Upper lobe of left lung (tissue), 6 donors: ENCODE measurements around the gene EPHB3. TPM values are rescaled to one million over a fixed set of nuclear protein-coding genes. Genes with fewer than 3 reads are reported as not detected.
A peak's percentile ranks its signal among the peaks of the same experiment; 100 is the strongest.
"Not testable (repeated sequence)": the region's sequence is repeated elsewhere in the genome, so short reads cannot be mapped to it uniquely, and the experiment has no call there.

Experiments
- ATAC-seq, 2 donors: fragments of 200-7000 bp; cut with Tn5 transposase; one replicate each; pipeline ENCODE4 v1.9.1; 2022; ENCODE audit warnings: mild to moderate bottlenecking in 2 of 2, moderate library complexity in 2 of 2; ENCODE audit not compliant: low FRiP score in 2 of 2
- DNase-seq, 2 donors: peaks; one replicate each; pipeline ENCODE4 v3.0.0-alpha.2; 2019 to 2020
- H3K27ac ChIP-seq, 4 donors: fragments of 200-600 bp; sonication (generic); one replicate each; pipeline ENCODE4 v1.5.1; 2016 to 2019
- H3K27me3 ChIP-seq, 4 donors: fragments of 200-600 bp; sonication (generic); one replicate each; pipeline ENCODE4 v1.5.1; 2017 to 2019
- H3K36me3 ChIP-seq, 4 donors: fragments of 200-600 bp; sonication (generic); one replicate each; pipeline ENCODE4 v1.5.1; 2016 to 2019
- H3K4me1 ChIP-seq, 4 donors: fragments of 200-600 bp; sonication (generic); one replicate each; pipeline ENCODE4 v1.5.1; 2018 to 2019
- H3K4me3 ChIP-seq, 4 donors: fragments of 200-600 bp; sonication (generic); one replicate each; pipeline ENCODE4 v1.5.1; 2017 to 2019; ENCODE audit warnings: mild to moderate bottlenecking in 2 of 4, moderate library complexity in 1 of 4
- H3K9me3 ChIP-seq, 4 donors: fragments of 200-600 bp; sonication (generic); one replicate each; pipeline ENCODE4 v1.5.1; 2018 to 2019
- EP300 ChIP-seq, 4 donors: sonication (generic); formaldehyde crosslinking; IDR thresholded peaks; one replicate each; pipeline ENCODE4 v1.5.1; 2017; ENCODE audit warnings: antibody characterized with exemption in 4 of 4, control low read depth in 2 of 4
- POLR2A ChIP-seq, 4 donors: fragments of 450-650 bp; IDR thresholded peaks; one replicate each; pipeline ENCODE4 v1.5.1; 2016 to 2017; ENCODE audit warnings: antibody characterized with exemption in 4 of 4, mild to moderate bottlenecking in 2 of 4
- POLR2AphosphoS5 ChIP-seq, 2 donors: sonication (generic); formaldehyde crosslinking; IDR thresholded peaks; one replicate each; pipeline ENCODE4 v1.5.1; 2017; ENCODE audit warnings: antibody characterized with exemption in 2 of 2
- WGBS, 2 donors: methylation state at CpG; one replicate each; pipeline ENCODE4 v1.1.5; 2017 to 2018; 5-methylcytosine and 5-hydroxymethylcytosine counted together
- total RNA-seq, 6 donors: library from RNA; depleted of rRNA in 4 of 6; stranded (reverse); fragments of >200 nt in 4 of 6; gene quantifications; one replicate each; pipeline versions ENCODE4 v1.1.0 to v1.2.1, GENCODE V29; 2016 to 2021
- TF ChIP-seq, protein P1 (sequence below), 6 experiments: fragments of 450-650 bp in 4 of 6; fragments of 200-600 bp in 2 of 6; sonication (generic) in 2 of 6; IDR thresholded peaks; one replicate each; pipeline ENCODE4 v1.5.1; 2016 to 2019; ENCODE audit warnings: antibody characterized with exemption in 6 of 6
- donor health status: DM: no; HTN: no; CAD: no; lungs with moderate emphysema.
- donor health status: DM: no; HTN: yes; CAD: no; lungs with severe emphysema.

EPHB3 gene
- total RNA-seq, 6 donors from 2014 or later: 3.1 to 10.0 (median 7.2) TPM

DNA sequence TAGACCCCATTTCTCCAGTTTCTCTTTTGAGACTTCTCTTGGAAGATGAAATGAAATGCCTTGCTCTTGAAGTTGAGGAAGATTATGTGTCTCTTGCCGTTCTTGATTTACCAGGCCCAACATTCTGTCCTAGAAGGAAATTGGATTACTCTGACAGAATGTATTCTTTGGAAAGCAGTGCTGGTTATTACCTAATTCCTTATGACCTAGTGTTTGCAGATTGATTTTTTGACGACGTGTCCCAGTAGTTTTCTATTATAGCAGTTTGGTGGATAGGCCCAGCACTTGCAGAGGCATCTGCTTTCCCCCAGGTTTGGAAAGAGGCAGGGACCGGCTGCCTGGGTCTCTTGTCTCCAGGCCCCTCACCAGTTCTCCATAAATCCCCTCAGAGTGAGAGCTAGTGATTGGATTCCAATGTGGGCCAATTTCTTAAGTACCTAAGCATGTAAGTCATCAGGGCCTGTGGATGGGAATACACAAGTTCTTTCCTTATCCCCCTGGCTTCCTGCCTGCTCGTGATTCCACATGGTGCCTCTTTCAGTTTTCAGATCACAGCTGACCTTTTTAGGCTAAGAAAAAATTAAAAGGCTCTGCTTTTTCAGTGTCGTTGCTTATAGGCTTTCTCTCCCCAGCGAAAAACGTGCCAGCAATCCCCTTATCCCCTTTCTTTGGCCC lies 50.2 kb downstream of the EPHB3 start:
- DNase-seq (no peak), ATAC-seq (no peak)
- no peak for TF ChIP-seq POLR2AphosphoS5 (IDR thresholded peaks at IDR 0.05)
- no peak for TF ChIP-seq POLR2A (IDR thresholded peaks at IDR 0.05)
- TF ChIP-seq, protein P1, sequence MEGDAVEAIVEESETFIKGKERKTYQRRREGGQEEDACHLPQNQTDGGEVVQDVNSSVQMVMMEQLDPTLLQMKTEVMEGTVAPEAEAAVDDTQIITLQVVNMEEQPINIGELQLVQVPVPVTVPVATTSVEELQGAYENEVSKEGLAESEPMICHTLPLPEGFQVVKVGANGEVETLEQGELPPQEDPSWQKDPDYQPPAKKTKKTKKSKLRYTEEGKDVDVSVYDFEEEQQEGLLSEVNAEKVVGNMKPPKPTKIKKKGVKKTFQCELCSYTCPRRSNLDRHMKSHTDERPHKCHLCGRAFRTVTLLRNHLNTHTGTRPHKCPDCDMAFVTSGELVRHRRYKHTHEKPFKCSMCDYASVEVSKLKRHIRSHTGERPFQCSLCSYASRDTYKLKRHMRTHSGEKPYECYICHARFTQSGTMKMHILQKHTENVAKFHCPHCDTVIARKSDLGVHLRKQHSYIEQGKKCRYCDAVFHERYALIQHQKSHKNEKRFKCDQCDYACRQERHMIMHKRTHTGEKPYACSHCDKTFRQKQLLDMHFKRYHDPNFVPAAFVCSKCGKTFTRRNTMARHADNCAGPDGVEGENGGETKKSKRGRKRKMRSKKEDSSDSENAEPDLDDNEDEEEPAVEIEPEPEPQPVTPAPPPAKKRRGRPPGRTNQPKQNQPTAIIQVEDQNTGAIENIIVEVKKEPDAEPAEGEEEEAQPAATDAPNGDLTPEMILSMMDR (IDR thresholded peaks at IDR 0.05): no peak
- no peak for TF ChIP-seq EP300 (IDR thresholded peaks at IDR 0.05)
- H3K36me3 ChIP-seq: no peaks in the 10 kb centered on the region
- 83 to 86% methylated on average over 8 of the region's 8 CpGs for WGBS, 2 donors
- no peaks in the 10 kb centered on the region for H3K27me3 ChIP-seq
- H3K4me1 ChIP-seq: no peaks in the 10 kb centered on the region
- no peak overlapping the region for H3K4me3 ChIP-seq
- H3K27ac ChIP-seq: no peak overlapping the region
- H3K9me3 ChIP-seq: no peaks in the 10 kb centered on the region

DNA sequence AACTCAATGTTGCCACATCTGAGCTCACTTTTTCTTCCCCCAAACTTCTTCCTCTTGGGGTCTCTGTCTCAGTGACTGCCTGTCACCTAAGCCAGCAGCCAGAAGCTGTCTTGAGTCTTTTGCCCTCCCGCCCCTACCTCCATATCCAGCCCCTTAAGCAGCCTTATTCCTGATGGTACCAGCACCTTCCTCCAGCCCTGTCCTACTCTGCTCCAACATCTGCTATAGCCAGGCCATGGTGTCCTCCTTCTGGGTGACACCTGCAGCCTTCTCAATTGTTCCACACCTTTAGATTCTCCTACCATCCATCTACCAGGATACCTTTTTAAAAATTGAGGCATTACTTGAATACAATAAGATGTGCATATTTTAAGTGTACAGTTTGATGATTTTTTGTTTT lies 53.8 kb downstream of the EPHB3 start:
- no peak overlapping the region for H3K27ac ChIP-seq
- no peaks in the 10 kb centered on the region for H3K36me3 ChIP-seq
- ATAC-seq (no peak), DNase-seq (no peak)
- peaks cover 0 to 18% (median 10%) of the 10 kb centered on the region in 4 donors for H3K4me1 ChIP-seq
- H3K27me3 ChIP-seq: no peaks in the 10 kb centered on the region
- WGBS, 2 donors: 96 to 100% methylated on average over 1 of the region's 1 CpG
- TF ChIP-seq POLR2A (IDR thresholded peaks at IDR 0.05) (no peak), POLR2AphosphoS5 (IDR thresholded peaks at IDR 0.05) (no peak), EP300 (IDR thresholded peaks at IDR 0.05) (no peak)
- TF ChIP-seq, protein P1 (IDR thresholded peaks at IDR 0.05): no peak
- H3K4me3 ChIP-seq: no peak overlapping the region
- H3K9me3 ChIP-seq: no peaks in the 10 kb centered on the region

DNA sequence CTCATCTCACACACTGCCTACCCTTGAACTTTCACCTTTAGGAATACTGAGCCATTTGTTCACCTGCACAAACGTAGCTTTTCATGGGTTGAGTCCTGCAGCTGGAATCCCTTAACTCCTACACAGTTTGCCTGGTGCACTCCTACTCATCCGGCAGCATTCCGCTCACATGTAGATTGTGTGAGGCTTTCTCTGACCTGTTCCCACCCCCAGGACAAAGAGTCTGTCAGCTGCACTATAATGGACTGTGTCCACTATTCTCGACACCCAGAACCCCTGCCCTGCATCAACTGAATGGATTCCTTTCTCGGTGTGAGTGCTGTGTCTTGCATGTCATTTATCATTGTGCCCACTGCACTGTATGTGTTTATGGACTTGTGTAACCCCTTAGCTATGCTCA lies 54.9 kb downstream of the EPHB3 start:
- no peaks in the 10 kb centered on the region for H3K36me3 ChIP-seq
- WGBS, 2 donors: 85 to 93% methylated on average over 5 of the region's 5 CpGs
- no peaks in the 10 kb centered on the region for H3K27me3 ChIP-seq
- H3K4me3 ChIP-seq: no peak overlapping the region
- ATAC-seq (no peak), DNase-seq (no peak)
- no peak overlapping the region for H3K27ac ChIP-seq
- TF ChIP-seq EP300 (IDR thresholded peaks at IDR 0.05): no peak
- TF ChIP-seq POLR2AphosphoS5 (IDR thresholded peaks at IDR 0.05): no peak
- TF ChIP-seq POLR2A (IDR thresholded peaks at IDR 0.05): no peak
- TF ChIP-seq, protein P1 (IDR thresholded peaks at IDR 0.05): no peak
- no peaks in the 10 kb centered on the region for H3K9me3 ChIP-seq
- peaks cover 0 to 18% (median 10%) of the 10 kb centered on the region in 4 donors for H3K4me1 ChIP-seq

DNA sequence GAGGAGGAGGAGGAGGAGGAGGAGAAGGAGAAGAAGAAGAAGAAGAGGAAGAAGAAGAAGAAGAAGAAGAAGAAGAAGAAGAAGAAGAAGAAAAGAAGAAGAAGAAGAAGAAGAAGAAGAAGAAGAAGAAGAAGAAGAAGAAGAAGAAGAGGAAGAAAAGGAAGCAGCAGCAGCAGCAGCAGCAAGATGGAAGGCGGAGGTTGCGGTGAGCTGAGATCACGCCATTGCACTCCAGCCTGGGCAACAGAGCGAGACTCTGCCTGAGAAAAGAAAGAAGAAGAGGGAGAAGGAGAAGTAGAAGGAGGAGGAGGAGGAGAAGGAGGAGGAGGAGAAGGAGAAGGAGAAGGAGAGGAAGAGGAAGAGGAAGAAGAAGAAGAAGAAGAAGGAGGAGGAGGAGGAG lies 55.7 kb downstream of the EPHB3 start:
- 84 to 91% methylated on average over 4 of the region's 4 CpGs for WGBS, 2 donors
- not testable (repeated sequence) for H3K4me3 ChIP-seq, H3K36me3 ChIP-seq, ATAC-seq, H3K9me3 ChIP-seq, DNase-seq, H3K27ac ChIP-seq, H3K27me3 ChIP-seq
- H3K4me1 ChIP-seq: peaks cover 0 to 18% (median 10%) of the 10 kb centered on the region in 4 donors

DNA sequence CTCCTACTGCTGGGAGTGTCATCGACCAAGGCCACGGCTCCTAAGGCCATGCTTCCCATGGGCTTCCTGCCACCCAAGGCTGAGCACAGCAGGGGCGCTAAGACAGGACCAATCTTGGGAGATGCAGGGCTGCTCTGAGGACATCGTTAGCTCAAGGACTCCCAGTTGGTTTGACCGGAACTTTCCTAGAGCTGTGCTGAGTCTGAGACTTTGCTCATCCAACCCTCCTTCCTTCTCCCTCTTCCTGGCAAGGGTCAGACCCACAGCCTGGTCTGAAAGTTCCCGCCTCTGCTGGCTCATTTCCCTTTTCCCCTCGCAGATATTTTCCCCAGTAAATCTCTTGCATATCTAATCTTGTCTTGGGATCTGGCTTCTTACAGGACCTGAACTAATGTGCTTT lies 57.2 kb downstream of the EPHB3 start:
- Histone ChIP-seq H3K4me1 (peaks cover 0 to 18% (median 10%) of the 10 kb centered on the region in 4 donors), H3K27me3 (no peaks in the 10 kb centered on the region), H3K4me3 (no peak overlapping the region), H3K27ac (peak overlapping the region in 1 of 4 donors; percentile 2), H3K9me3 (no peaks in the 10 kb centered on the region), H3K36me3 (no peaks in the 10 kb centered on the region)
- no peak for DNase-seq
- ATAC-seq: peak in 1 of 2 donors; percentile 52
- TF ChIP-seq POLR2A (IDR thresholded peaks at IDR 0.05) (no peak), EP300 (IDR thresholded peaks at IDR 0.05) (no peak), POLR2AphosphoS5 (IDR thresholded peaks at IDR 0.05) (no peak)
- TF ChIP-seq, protein P1 (IDR thresholded peaks at IDR 0.05): no peak
- 45 to 64% methylated on average over 7 of the region's 7 CpGs for WGBS, 2 donors
